HCT116 (cell line): ENCODE measurements around the gene RFXANK. TPM values are rescaled to one million over a fixed set of nuclear protein-coding genes. Genes with fewer than 3 reads are reported as not detected.

Experiments
- ATAC-seq: fragments of 200-7000 bp; cut with Tn5 transposase; 2 replicates; pipeline ENCODE4 v1.9.1; 2020; ENCODE audit warnings: mild to moderate bottlenecking, moderate library complexity
- BruUV-seq: library from RNA; stranded (reverse); fragments of 400-500 nt; replicated peaks from 2 replicates; lab custom pipeline; 2021; lab: Mats Ljungman, UMichigan
- CTCF ChIA-PET: fragments of 300-600 bp; sonication (Branson Sonifier 250); formaldehyde crosslinking; loops from one replicate; lab custom pipeline; 2021; ENCODE audit warnings: antibody characterized with exemption; lab: Charles Lee
- POLR2A ChIA-PET: fragments of 300-600, 350-600 bp; sonication (Branson Sonifier 250); formaldehyde crosslinking; loops from one replicate; lab custom pipeline; 2021; ENCODE audit warnings: antibody characterized with exemption; lab: Charles Lee
- RAD21 ChIA-PET, 2 experiments: fragments of 300-600 bp; sonication (Branson Sonifier 250); formaldehyde crosslinking; loops; one replicate each; lab custom pipeline; 2023; ENCODE audit warnings: low total read pairs in 2 of 2; ENCODE audit not compliant: uncharacterized antibody in 2 of 2, unreplicated experiment in 2 of 2, low non-redundant PET in 1 of 2; lab: Charles Lee
- DNase-seq: peaks from one replicate; pipeline ENCODE4 v3.0.0-alpha.2; 2010; ENCODE audit warnings: low read depth, low spot score
- H2AFZ ChIP-seq: fragments of 200-600 bp; shearing (Covaris generic), sonication (generic); 2 replicates; pipeline ENCODE4 v1.6.1; 2017; ENCODE audit warnings: low read depth, mixed run types, mixed read lengths, antibody characterized with exemption, low read length; ENCODE audit not compliant: poor library complexity, severe bottlenecking
- H3K27ac ChIP-seq: 2 replicates; pipeline ENCODE4 v1.5.1; 2012; ENCODE audit warnings: low read depth, low read length
- H3K27me3 ChIP-seq: fragments of 200-600 bp; sonication (generic); 2 replicates; pipeline ENCODE4 v1.6.1; 2016; ENCODE audit warnings: mixed run types, low read length, mixed read lengths; ENCODE audit not compliant: insufficient read depth
- H3K36me3 ChIP-seq, 2 experiments: fragments of 200-500 bp in 1 of 2; fragments of 200-600 bp in 1 of 2; sonication (Bioruptor generic) in 1 of 2; sonication (generic) in 1 of 2; 2 replicates each; pipeline versions ENCODE4 v1.5.1 to v1.6.1; 2014 to 2016; ENCODE audit warnings: low read length in 2 of 2, inconsistent platforms in 1 of 2, mixed read lengths in 1 of 2, mixed run types in 1 of 2; ENCODE audit not compliant: insufficient read depth in 2 of 2, control insufficient read depth in 1 of 2
- H3K4me1 ChIP-seq, 2 experiments: fragments of 200-600 bp in 1 of 2; sonication (generic) in 1 of 2; 2 replicates each; pipeline versions ENCODE4 v1.5.1 to v1.6.1; 2012 to 2017; ENCODE audit warnings: low read length in 2 of 2, inconsistent platforms in 1 of 2, mild to moderate bottlenecking in 1 of 2, mixed read lengths in 1 of 2, mixed run types in 1 of 2, moderate library complexity in 1 of 2; ENCODE audit not compliant: insufficient read depth in 2 of 2, control insufficient read depth in 1 of 2
- H3K4me2 ChIP-seq: fragments of 200-600 bp; sonication (generic); 2 replicates; pipeline ENCODE4 v1.6.1; 2017; ENCODE audit warnings: mixed run types, low read length, mixed read lengths
- H3K4me3 ChIP-seq, 2 experiments: fragments of 200-600 bp in 1 of 2; sonication (generic) in 1 of 2; replicated peaks in 1 of 2; 2 replicates each; pipeline ENCODE4 v1.5.1; 2011 to 2016; ENCODE audit warnings: low read length in 2 of 2, control low read depth in 1 of 2, low read depth in 1 of 2, mild to moderate bottlenecking in 1 of 2, mixed read lengths in 1 of 2, mixed run types in 1 of 2
- H3K79me2 ChIP-seq: fragments of 200-600 bp; sonication (generic); 2 replicates; pipeline ENCODE4 v1.6.1; 2017; ENCODE audit warnings: mild to moderate bottlenecking, mixed run types, low read length, moderate library complexity, mixed read lengths; ENCODE audit not compliant: insufficient read depth
- H3K9ac ChIP-seq: fragments of 200-600 bp; sonication (generic); 2 replicates; pipeline ENCODE4 v1.6.1; 2016; ENCODE audit warnings: low read length, mixed read lengths
- H3K9me2 ChIP-seq: fragments of 200-600 bp; sonication (generic), shearing (Covaris generic); 2 replicates; pipeline ENCODE4 v1.6.1; 2017; ENCODE audit warnings: mixed run types, mild to moderate bottlenecking, moderate library complexity; ENCODE audit not compliant: insufficient read depth
- H3K9me3 ChIP-seq, 2 experiments: fragments of 200-500 bp in 1 of 2; fragments of 200-600 bp in 1 of 2; sonication (Bioruptor generic) in 1 of 2; sonication (generic) in 1 of 2; 2 replicates each; pipeline ENCODE4 v1.6.1; 2014 to 2017; ENCODE audit warnings: low read length in 2 of 2, mixed read lengths in 2 of 2, inconsistent platforms in 1 of 2, low read depth in 1 of 2, mild to moderate bottlenecking in 1 of 2, mixed run types in 1 of 2, moderate library complexity in 1 of 2; ENCODE audit not compliant: control insufficient read depth in 1 of 2, insufficient read depth in 1 of 2
- H4K20me1 ChIP-seq: fragments of 200-600 bp; sonication (generic), shearing (Covaris generic); 2 replicates; pipeline ENCODE4 v1.6.1; 2017; ENCODE audit warnings: mixed run types, mild to moderate bottlenecking, moderate library complexity; ENCODE audit not compliant: insufficient read depth
- CBX3 ChIP-seq: IDR thresholded peaks from 2 replicates; pipeline ENCODE4 v1.6.1; 2012; ENCODE audit warnings: low read depth
- EZH2phosphoT487 ChIP-seq: fragments of 200-600 bp; IDR thresholded peaks from 2 replicates; pipeline ENCODE4 v1.6.1; 2018; ENCODE audit warnings: antibody characterized with exemption, borderline replicate concordance
- RAD21 ChIP-seq: IDR thresholded peaks from 2 replicates; pipeline ENCODE4 v1.6.1; 2012; ENCODE audit warnings: low read depth, mild to moderate bottlenecking
- REST ChIP-seq: IDR thresholded peaks from 2 replicates; pipeline ENCODE4 v1.6.1; 2012; ENCODE audit warnings: low read depth
- SIN3A ChIP-seq: IDR thresholded peaks from 2 replicates; pipeline ENCODE4 v1.6.1; 2012; ENCODE audit warnings: low read depth
- TCF7L2 ChIP-seq: IDR thresholded peaks from 2 replicates; pipeline ENCODE4 v1.7.0; 2011; ENCODE audit warnings: borderline replicate concordance, inconsistent platforms; ENCODE audit not compliant: insufficient read depth, insufficient read length; ENCODE audit errors: extremely low read depth
- YY1 ChIP-seq: IDR thresholded peaks from 2 replicates; pipeline ENCODE4 v1.6.1; 2011; ENCODE audit warnings: low read length, low read depth, moderate library complexity, mild to moderate bottlenecking; ENCODE audit not compliant: insufficient replicate concordance; ENCODE audit errors: extremely low read depth
- ZBTB33 ChIP-seq: IDR thresholded peaks from 2 replicates; pipeline ENCODE4 v1.6.1; 2011; ENCODE audit warnings: mild to moderate bottlenecking, low read length, moderate library complexity; ENCODE audit not compliant: insufficient replicate concordance; ENCODE audit errors: extremely low read depth
- intact Hi-C: fragments of 100-400 bp; cut with micrococcal nuclease; formaldehyde crosslinking; loops from 2 replicates; pipeline ENCODE4 v1.10.0; 2022
- total RNA-seq: library from RNA; stranded (reverse); gene quantifications from one replicate; pipeline ENCODE4 v1.2.1, GENCODE V29; 2021; ENCODE audit not compliant: unreplicated experiment

Gene RFXANK
- total RNA-seq, 1 experiment from 2014 or later: 78.9 TPM

GRCh38 chr19:19224852-19225494, 32.9 kb downstream of the RFXANK start (continued):
- TF ChIP-seq ZBTB33: no peak

GRCh38 chr19:19226204-19226603, 34.1 kb downstream of the RFXANK start:
- H3K9me2 ChIP-seq: no peaks in the 10 kb centered on the region
- no peak overlapping the region for H3K4me2 ChIP-seq
- H3K36me3 ChIP-seq: no peaks in the 10 kb centered on the region
- H3K79me2 ChIP-seq: no peaks in the 10 kb centered on the region
- intact Hi-C loops: no loop called here
- H3K4me3 ChIP-seq: no peak overlapping the region
- no peak for DNase-seq
- H3K27ac ChIP-seq: no peak overlapping the region
- no TSS peak for BruUV-seq
- peaks cover 0 to 3% of the 10 kb centered on the region in 2 experiments; a peak in 1 of 4 replicates for H3K9me3 ChIP-seq
- no peak for ATAC-seq
- H3K27me3 ChIP-seq: peaks cover 6% of the 10 kb centered on the region; the same call in 1 of the 2 replicates
- no peak overlapping the region for H3K9ac ChIP-seq
- H4K20me1 ChIP-seq: no peaks in the 10 kb centered on the region
- POLR2A ChIA-PET: no interaction called here
- H3K4me1 ChIP-seq: peaks cover 9 to 14% of the 10 kb centered on the region in 2 experiments
- no peak for TF ChIP-seq RAD21
- RAD21 ChIA-PET: no interaction called here
- CTCF ChIA-PET: interaction anchor here (1.4 kb wide), 1 partner anchor 11 kb away, joined by 3 read pairs; no protein-coding TSS in a partner anchor
- H2AFZ ChIP-seq: no peak overlapping the region

GRCh38 chr19:19226663-19227062, 34.6 kb downstream of the RFXANK start:
- peaks cover 9 to 14% of the 10 kb centered on the region in 2 experiments for H3K4me1 ChIP-seq
- no peaks in the 10 kb centered on the region for H3K9me2 ChIP-seq
- peaks cover 6% of the 10 kb centered on the region; the same call in 1 of the 2 replicates for H3K27me3 ChIP-seq
- ChIA-PET CTCF (interaction anchor here (1.4 kb wide), 1 partner anchor 12 kb away, joined by 3 read pairs; no protein-coding TSS in a partner anchor), POLR2A (no interaction called here), RAD21 (no interaction called here)
- no peak overlapping the region for H3K4me2 ChIP-seq
- intact Hi-C loops: no loop called here
- H4K20me1 ChIP-seq: no peaks in the 10 kb centered on the region
- H3K9me3 ChIP-seq: peaks cover 0 to 3% of the 10 kb centered on the region in 2 experiments; a peak in 1 of 4 replicates
- BruUV-seq: no TSS peak
- DNase-seq (no peak), ATAC-seq (no peak)
- H3K4me3 ChIP-seq: no peak overlapping the region
- no peaks in the 10 kb centered on the region for H3K79me2 ChIP-seq
- H2AFZ ChIP-seq: no peak overlapping the region
- no peak overlapping the region for H3K9ac ChIP-seq
- no peak overlapping the region for H3K27ac ChIP-seq
- H3K36me3 ChIP-seq: no peaks in the 10 kb centered on the region
- TF ChIP-seq TCF7L2 (no peak), YY1 (no peak), CBX3 (no peak), EZH2phosphoT487 (no peak), REST (no peak), SIN3A (no peak)
